ENCODE measurements around the gene LYAR.

GRCh38 chr4:4327652-4328121, 37.7 kb upstream of the LYAR start:
- TF ChIP-seq CTCF (conservative IDR thresholded peaks at IDR 0.05) (no peak; the same call in 1 of the 2 replicates), EZH2 (IDR thresholded peaks at IDR 0.05; ENCODE audit: low read depth) (no peak)
